Measurements from ENCODE around the gene OSBP.

DNA sequence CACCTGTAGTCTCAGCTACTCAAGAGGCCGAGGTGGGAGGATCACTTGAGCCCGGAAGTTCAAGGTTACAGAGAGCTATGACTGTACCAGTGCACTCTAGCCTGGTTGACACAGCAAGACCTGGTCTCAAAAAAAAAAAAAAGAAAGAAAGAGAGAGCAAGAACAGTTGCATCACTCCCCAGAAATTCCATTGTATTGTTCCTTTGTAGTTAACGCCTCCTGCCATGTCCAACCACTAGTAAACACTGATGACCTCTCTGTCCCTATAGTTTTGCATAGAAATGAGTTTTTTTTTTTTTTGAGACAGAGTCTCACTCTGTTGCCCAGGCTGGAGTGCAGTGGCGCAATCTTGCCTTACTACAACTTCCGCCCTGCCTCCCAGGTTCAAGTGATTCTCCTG, 42.5 kb upstream of the OSBP start:
- TF ChIP-seq, protein P1, sequence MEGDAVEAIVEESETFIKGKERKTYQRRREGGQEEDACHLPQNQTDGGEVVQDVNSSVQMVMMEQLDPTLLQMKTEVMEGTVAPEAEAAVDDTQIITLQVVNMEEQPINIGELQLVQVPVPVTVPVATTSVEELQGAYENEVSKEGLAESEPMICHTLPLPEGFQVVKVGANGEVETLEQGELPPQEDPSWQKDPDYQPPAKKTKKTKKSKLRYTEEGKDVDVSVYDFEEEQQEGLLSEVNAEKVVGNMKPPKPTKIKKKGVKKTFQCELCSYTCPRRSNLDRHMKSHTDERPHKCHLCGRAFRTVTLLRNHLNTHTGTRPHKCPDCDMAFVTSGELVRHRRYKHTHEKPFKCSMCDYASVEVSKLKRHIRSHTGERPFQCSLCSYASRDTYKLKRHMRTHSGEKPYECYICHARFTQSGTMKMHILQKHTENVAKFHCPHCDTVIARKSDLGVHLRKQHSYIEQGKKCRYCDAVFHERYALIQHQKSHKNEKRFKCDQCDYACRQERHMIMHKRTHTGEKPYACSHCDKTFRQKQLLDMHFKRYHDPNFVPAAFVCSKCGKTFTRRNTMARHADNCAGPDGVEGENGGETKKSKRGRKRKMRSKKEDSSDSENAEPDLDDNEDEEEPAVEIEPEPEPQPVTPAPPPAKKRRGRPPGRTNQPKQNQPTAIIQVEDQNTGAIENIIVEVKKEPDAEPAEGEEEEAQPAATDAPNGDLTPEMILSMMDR (optimal IDR thresholded peaks at IDR 0.05 in 1 of 3, IDR thresholded peaks at IDR 0.05 in 1 of 3, conservative IDR thresholded peaks at IDR 0.05 in 1 of 3; ENCODE audit: extremely low read depth in 1 of 3, insufficient read depth in 2 of 3, low read length in 3 of 3): no peak
- no peak for TF ChIP-seq EZH2 (IDR thresholded peaks at IDR 0.05; ENCODE audit: low read length)
